ACHN (cell line): ENCODE results near the gene DAAM2.

Experiments used
- DNase-seq: peaks from one replicate; pipeline ENCODE4 v3.0.0-alpha.2; 2015
- in situ Hi-C: cut with HindIII; loops from 2 replicates; pipeline ENCODE4 v1.10.0; 2017; ENCODE audit warnings: low sequenced_read_pairs, low pct_ligation_motif_present, low pct_unique_long_range_greater_than_20kb

Gene DAAM2

DNA sequence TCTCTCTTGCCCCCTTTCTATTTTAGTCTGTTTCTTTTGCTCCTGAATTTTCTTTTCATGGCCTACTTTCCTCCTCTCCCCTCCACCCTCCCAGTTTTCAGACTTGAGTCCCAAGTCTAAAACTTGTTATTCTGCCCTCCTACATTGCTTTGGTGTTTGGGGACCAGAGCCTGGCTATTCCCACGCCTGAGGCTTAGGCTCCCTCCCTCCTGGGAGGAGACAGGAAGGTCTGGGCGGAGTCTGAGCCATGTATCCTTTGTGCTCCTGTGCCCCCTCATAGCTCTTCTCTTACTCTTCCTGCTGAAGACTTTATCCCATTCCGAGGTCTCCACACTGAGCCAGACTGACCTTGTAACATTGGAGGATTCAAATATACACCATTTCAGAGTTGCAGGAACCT lies 69.5 kb downstream of the DAAM2 start:
- DNase-seq, result no peak
- in situ Hi-C loops, result no loop called here

DNA sequence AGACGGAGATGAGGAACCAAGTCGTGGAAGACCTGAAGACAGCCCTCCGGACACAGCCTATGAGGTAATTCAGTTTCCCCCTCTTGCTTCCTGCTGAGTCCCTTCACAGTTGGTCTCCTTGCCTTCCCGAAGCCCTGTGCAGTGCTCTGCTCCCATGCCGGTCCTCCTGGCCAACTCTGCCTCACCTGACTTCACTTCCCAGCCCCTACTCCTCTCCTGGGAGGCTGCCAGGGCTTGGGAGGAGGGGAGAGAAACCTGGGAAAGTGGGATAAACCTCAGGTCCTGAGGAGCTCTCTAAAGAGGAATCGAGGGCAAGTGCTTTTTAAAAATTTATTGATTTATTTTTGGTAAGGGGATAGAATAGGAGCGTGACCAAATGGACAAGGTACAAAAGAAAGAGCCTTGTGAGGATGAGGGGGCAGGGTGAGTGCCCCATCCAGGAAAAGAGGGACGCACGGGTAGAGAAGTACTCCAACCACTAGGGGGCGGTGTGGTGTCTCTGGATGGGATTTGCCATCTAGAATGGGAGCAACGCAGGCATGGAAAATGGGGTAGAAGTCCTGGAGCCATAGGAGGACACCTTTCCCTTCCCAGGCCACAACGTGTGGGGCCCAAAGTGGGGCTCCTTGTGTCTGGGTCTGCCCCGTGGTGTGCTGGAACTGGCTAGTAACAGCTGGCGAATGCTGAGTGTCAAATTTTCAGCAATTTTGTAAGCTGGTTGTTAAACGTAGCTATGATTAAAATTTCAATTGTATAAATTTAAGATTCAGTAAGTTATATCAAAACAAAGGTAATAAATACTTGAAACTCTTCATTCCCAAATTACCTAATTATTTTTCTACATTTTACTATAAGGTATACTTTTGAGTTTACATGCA lies 73.1 kb downstream of the DAAM2 start:
- in situ Hi-C loops, result no loop called here
- peak; percentile 67 for DNase-seq

DNA sequence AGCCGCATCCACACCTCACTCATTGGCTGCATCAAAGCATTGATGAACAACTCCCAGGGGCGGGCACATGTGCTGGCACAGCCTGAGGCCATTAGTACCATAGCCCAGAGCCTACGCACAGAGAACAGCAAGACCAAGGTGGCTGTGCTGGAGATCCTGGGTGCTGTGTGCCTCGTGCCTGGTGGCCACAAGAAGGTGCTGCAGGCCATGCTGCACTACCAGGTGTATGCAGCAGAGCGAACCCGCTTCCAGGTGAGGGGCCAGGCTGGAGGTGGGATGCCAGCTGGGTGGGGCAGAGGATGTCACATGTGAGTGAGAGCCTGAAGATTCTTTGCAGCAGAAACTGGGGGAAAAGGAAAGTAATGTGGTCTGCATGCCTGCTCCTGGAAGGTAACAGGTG lies 75.4 kb downstream of the DAAM2 start:
- in situ Hi-C loops, result no loop called here
- no peak for DNase-seq

DNA sequence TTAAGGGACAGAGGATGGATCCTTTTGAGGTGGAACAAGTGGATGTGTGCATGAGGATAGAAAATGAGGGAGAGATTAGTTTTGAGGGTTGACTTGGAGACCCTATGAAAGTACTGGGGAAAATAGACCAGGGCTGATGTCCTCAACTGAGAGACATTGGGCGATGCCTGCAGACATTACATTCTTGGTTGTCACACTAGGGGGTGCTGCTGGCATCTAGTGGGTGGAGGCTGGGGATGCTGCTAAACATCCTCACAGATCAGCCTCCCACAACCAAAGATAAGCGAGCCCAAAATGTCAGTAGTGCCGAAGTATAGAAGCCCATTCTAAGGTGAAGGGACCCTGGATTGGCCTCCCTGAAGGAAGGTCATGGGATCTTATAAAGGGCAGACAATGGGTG lies 78.8 kb downstream of the DAAM2 start:
- DNase-seq, result no peak
- in situ Hi-C loops, result no loop called here

DNA sequence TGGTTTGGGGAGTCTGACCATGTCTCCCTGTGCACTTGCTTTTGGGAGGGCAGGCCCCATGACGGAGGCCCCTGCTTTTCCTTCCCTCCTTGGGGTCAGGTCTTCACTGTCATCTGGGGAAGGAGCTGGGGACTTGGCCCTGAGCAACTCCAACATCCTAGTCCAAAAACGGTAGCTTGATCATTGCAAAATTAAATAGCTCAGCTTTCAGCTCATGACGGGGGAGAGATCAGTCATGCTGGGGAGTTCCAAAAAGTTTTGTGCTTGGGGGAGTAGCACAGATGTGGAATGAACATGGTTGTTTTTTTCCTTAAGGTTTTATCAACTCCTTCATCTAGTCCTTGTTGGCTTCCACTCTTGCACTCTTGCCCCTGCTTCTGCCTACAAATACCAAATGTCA lies 81.3 kb downstream of the DAAM2 start:
- in situ Hi-C loops, result no loop called here
- DNase-seq, result no peak

DNA sequence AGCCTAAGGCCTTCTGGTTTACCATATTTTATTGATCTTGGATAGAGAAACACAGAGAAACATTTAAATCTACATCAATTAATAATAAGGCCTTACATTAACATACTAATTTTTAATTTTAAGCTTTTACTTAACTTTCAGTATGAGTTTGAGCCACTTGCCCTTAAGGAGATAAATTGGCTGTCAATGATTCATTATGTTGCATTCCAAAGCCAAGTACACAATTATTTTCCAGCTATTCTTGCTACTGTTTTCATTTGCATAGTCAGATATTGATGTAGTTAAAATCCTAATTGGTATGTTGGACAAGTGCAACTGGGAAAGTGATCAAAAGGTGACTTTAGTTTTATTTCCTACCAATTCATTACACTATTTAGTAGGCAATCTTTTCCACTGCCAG lies 83.9 kb downstream of the DAAM2 start:
- no peak for DNase-seq

DNA sequence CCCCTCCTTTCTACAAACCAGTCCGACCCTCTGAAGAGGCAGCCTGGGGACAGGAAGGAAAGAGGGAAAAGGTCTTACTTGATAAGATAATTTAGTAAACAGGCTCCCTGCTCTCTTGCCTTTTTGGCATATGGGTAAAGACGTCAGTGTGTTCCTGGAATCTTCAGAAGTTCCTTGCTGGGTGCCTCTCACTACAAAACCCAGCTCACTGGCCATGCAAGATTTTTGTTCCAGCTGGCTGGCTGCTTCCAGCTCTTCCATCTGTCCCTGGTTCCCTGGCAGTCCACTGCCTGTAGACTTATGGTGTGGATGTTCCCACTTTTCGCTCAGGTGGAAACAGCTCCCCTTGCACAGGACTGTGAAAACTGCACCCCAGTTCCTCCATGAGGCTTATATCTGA lies 84.7 kb downstream of the DAAM2 start:
- no peak for DNase-seq
- in situ Hi-C loops, result no loop called here

More for the DNA sequence above, 83.9 kb downstream of the DAAM2 start:
- in situ Hi-C loops, result no loop called here

DNA sequence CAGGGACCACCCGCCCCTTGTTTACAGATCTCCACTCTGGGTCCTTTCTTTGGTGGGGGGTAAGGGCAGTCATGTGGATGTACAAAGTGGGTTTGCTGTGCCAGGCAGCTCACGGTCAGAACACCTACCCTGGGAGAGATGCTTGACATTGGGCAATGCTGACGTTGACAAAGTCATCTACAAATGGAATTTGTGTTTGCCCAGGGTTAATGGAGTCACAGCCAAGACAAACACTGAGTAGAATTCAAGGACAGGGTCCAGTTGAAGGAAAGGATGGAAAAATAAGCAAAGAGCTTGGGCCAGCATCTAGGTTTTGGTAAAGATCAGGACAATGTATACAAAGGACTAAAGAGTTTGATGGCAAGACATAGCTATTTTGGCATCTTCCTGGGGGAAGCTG lies 87.4 kb downstream of the DAAM2 start:
- no peak for DNase-seq
- in situ Hi-C loops, result no loop called here

DNA sequence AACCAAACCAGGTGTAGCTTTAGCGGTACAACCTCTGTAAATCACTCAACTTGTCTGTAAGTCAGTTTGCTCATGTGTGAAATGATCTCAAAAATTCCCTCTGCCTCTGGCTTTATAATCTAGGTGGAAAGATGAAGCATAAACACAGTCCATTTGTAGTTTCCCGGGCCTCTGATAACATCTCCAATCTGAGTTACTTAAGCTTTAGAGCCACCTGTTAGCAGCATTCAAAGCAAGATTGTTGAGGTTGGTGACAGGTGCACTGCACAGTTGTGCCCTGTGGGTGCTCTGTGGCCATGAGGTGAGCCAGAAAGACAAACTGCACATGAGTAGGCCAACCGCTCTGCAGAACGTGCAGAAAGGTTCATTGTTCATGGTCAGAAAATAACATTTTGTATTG lies 88.4 kb downstream of the DAAM2 start:
- in situ Hi-C loops, result no loop called here

DNA sequence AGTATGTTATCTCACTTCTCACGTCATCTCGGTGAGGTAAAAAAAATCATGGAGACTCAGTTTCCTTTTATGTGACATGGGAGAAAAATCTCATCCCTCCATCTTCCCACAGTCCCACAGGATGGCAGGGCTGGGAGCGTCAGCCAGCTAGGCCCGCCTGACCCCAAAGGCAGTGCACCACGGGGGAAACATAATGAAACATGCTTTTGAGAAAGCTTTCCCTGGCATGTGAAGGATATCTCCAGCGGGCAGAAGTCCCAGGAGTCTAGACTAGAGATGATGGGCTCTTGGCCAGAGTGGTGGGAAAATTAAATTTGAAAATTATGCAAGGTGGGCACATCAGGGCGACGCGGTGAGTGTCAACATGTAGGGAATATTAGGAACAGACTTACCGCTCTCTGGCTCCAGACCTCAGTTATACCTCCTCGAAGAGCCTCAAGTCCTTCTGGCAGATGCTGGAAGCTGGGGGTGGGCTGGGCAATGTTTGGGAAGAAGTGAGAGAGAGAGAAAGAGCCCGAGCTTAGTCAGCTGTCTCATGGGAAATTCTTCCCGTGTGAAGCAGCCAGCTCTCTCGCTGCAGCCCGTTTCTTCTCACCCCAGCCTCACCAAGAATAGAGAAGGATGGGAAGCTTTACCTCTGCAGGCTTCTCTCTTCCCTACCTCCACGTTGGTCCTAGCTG lies 89.8 kb downstream of the DAAM2 start:
- in situ Hi-C loops, result no loop called here
- DNase-seq, result no peak

More for the DNA sequence above, 88.4 kb downstream of the DAAM2 start:
- DNase-seq, result no peak

DNA sequence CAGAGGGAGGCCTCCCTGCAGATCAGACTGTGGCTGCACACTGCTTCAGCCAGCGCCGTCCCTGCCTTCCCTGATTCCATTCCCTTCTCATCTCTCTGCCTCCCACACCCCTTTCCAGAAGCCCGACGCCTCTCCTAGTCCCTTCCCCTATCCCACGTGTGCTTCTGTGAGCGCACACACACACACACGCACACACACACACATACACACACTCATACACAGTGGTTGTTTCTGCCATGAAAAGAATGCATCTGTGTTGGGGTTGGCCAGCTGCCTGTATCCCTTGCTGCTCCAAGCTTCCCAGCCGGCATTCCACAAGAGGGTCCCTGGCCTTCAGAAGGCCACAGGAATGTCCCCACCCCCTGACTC lies 90.3 kb downstream of the DAAM2 start:
- in situ Hi-C loops, result no loop called here
- DNase-seq, result no peak

DNA sequence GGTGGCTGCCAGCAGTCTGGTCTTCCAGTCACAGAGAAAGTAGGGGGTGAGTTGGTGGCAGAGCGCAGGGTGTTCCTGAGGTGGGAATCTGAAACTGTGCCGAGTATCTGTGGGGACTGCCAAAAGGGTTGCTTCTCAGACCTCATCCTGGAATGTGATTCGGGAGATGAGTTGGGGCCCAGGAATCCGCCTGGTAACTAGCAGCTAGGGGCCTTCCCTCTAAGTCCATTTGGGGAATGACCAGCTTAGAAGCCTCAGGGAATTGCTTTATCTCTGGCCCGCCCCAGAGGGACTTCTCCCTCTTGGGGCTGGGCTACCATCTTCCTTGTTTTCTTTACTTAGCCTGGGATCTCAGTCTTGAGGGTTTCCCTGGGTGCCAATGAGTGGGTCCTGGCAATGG lies 92.5 kb downstream of the DAAM2 start:
- no peak for DNase-seq
- in situ Hi-C loops, result no loop called here

DNA sequence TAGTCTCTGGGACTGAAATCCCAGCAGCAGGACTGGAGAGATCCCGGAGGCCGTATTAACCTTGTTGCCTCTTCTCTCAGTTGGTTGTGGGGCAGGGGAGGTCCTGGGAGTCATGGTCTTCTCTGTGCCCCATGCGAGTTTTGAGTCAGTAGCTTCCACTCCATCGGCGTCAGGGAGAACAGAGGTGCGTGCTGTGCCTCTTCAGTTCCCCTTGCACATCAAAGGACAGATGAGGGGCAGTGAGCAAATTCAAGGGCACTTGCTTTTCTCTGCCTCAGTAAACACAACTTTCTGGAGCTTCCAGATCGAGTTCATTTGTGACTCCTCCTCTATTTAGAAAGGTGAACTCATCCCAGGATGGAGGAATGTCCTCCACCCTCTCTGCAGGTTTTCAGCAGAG lies 93.5 kb downstream of the DAAM2 start:
- in situ Hi-C loops, result no loop called here
- no peak for DNase-seq

DNA sequence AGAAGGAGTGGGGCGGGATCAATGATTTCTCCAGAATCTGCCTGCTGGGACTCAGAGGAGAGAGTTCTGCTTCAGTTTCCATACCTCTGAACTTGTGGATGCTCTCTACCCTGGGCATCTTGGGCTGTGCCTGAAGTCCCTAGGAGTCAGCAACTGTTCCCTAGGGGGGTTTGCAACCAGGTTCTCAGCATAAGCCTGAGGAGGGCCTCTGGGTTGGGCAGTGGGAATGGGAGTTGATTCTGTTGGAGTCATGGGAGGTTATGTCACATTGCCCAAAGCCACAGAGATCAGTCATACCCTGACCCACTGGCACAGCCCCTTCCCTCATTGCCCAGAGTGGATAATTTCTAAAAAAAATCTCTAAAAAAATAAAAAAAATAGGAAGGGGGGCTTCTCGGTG lies 94.7 kb downstream of the DAAM2 start:
- DNase-seq, result no peak

DNA sequence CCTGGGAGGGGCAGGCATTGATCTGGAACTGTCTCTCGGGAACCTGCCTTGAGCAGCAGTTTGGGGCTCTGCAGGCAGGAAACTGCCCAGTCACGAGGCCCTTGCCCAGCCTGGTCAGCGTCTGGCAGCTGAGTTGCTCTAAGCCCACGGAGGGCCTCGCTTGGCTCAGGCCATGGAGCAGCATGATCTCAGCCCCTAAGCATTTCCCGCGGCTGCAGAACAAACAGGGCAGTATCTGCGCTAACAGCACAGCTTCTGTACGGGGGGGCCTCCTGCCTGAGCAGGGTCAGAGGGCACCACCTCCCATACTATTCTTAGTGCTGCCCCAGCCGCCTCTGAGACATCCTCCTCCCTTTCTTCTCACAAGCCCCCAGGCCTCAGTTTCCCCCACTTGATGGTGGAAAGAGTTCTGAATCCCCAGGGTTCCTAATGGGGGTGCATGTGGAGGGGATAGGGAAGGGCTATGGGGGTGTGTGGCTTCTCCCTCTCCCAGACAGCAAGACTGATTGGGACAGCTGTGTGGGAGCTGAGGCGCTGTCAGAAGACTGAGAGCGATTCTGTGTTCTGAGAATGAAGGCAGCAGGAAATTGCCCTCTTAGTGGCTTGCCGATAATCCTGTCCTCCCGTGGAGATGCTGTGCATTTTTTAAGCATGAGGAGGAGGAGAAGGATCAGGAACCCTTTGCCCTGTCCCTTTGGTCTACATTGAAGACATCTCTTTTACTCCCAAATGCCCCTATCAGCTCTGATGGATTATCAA lies 95.7 kb downstream of the DAAM2 start:
- DNase-seq, result peak; percentile 76
- in situ Hi-C loops, result no loop called here

More for the DNA sequence above, 94.7 kb downstream of the DAAM2 start:
- in situ Hi-C loops, result no loop called here

DNA sequence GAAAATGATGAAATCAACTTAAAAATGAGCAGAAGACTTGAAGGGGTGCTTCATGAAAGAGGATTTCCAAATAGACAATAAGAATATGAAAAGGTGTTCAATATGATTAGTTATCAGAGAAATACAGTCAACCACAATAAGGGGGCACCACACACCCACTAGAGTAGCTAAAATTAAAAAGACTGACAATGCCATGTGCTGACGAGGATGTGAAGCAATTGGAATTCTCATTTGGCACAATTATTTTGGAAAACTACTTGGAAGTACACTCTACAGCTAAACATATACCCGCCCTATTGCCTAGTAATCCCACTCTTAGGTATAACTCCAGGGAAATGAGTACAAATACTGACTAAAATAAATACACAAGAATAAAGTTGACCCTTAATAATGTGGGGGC lies 97.1 kb downstream of the DAAM2 start:
- in situ Hi-C loops, result no loop called here
- DNase-seq, result no peak

DNA sequence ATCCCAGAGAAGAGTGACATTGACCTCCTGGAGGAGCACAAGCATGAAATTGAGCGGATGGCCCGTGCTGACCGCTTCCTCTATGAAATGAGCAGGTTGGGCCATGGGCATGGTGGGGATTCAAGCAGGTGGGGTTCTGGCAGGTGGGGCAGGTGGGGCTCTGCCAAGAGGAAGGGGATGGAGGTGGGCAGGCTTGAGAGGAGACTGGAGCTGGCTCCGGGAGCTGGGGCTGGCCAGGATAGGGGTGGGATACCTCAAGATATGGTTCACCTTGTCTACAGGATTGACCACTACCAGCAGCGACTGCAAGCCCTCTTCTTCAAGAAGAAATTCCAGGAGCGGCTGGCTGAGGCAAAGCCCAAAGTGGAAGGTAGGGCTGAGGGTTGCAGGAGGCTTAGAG lies 99.2 kb downstream of the DAAM2 start:
- in situ Hi-C loops, result no loop called here
- DNase-seq, result no peak

DNA sequence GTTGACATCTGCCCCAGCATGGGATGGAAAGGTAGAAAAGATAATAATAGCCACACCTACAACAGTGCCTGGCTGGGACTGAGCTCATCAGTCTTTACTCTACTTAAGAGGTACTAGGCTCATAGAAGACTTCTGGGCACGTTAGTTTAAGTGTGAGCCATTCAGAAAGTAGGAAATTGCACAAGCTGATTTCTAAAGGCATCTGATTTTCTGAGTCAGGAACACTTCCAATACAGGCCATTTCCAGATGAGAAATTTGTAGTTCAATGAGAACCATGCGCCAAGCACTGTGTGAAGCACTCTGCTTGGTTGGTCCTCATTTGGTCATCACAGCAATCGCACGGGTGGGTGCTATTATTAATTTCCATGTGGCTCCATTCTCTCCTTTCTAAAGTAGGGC lies 99.8 kb downstream of the DAAM2 start:
- DNase-seq, result no peak
- in situ Hi-C loops, result no loop called here

DNA sequence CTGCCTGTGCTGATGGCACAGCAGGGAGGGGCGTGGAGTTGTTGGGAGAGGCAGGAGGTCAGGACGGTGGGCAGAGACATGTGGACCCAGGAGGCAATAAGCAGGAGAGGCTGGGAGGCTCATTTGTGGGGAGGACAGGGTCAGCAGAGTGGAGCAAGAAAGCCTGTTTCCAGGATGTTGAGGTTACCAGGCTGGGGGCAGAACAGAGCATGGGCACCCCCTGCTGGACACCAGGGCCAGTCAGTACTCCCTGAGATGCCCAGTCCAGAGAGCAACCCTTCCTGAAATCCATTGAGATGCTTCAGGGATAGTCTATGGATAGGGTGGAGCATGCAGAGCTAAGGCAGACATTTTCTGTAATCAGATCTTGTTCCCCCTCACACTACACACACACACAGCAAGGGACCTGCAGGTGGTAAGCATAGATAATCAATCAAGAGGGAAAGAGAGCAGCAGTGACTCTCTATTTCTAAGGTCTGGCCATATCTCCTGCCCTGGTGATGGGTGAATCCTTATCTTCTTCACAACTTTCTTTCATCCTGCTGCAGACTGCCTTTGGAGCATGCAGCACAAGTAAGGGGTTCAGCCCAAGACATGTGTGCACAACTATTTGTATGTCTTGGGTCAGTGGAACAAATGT lies 100.4 kb downstream of the DAAM2 start:
- in situ Hi-C loops, result no loop called here
- DNase-seq, result peak; percentile 51
